IMR-90 (cell line): Measurements from ENCODE around the gene LTBP2.

ENCODE experiments used
- BHLHE40 ChIP-seq: fragments of 150-350 bp; IDR thresholded peaks from 2 replicates; pipeline ENCODE4 v1.6.1; 2016; ENCODE audit warnings: mild to moderate bottlenecking, low read depth, low read length
- CEBPB ChIP-seq: IDR thresholded peaks from 2 replicates; pipeline ENCODE4 v1.6.1; 2012; ENCODE audit warnings: low read depth, low read length, improper control_type of control experiment
- CHD1 ChIP-seq: IDR thresholded peaks from 2 replicates; pipeline ENCODE4 v1.6.1; 2012; ENCODE audit warnings: low read depth, low read length, improper control_type of control experiment
- CTCF ChIP-seq: conservative IDR thresholded peaks from 2 replicates; pipeline ENCODE4 v1.5.1; 2012; ENCODE audit warnings: mild to moderate bottlenecking, low read depth, low read length, improper control_type of control experiment
- FOS ChIP-seq: fragments of 150-350 bp; IDR thresholded peaks from 2 replicates; pipeline ENCODE4 v1.6.1; 2016; ENCODE audit warnings: low read depth, low read length
- MAFK ChIP-seq: IDR thresholded peaks from 2 replicates; pipeline ENCODE4 v1.6.1; 2012; ENCODE audit warnings: low read depth, low read length, improper control_type of control experiment
- MAZ ChIP-seq: IDR thresholded peaks from 2 replicates; pipeline ENCODE4 v1.6.1; 2012; ENCODE audit warnings: low read depth, mild to moderate bottlenecking, low read length, improper control_type of control experiment, moderate library complexity, borderline replicate concordance
- MXI1 ChIP-seq: IDR thresholded peaks from 2 replicates; pipeline ENCODE4 v1.6.1; 2012; ENCODE audit warnings: low read depth, mild to moderate bottlenecking, low read length, moderate library complexity, borderline replicate concordance
- POLR2A ChIP-seq: IDR thresholded peaks from 2 replicates; pipeline ENCODE4 v1.6.1; 2012; ENCODE audit warnings: mild to moderate bottlenecking, low read depth, low read length
- RAD21 ChIP-seq: IDR thresholded peaks from 2 replicates; pipeline ENCODE4 v1.6.1; 2012; ENCODE audit warnings: low read length, improper control_type of control experiment
- RFX5 ChIP-seq: IDR thresholded peaks from 2 replicates; pipeline ENCODE4 v1.8.0; 2012; ENCODE audit warnings: low read depth, mild to moderate bottlenecking, low read length, moderate library complexity
- USF2 ChIP-seq: fragments of 150-350 bp; IDR thresholded peaks from 2 replicates; pipeline ENCODE4 v1.6.1; 2017; ENCODE audit warnings: mild to moderate bottlenecking, antibody characterized with exemption, low read length, low read depth
- TF ChIP-seq, protein P1 (sequence below): fragments of 150-350 bp; IDR thresholded peaks from 2 replicates; pipeline ENCODE4 v1.6.1; 2016; ENCODE audit warnings: low read depth, mild to moderate bottlenecking, low read length, moderate library complexity, borderline replicate concordance

DNA sequence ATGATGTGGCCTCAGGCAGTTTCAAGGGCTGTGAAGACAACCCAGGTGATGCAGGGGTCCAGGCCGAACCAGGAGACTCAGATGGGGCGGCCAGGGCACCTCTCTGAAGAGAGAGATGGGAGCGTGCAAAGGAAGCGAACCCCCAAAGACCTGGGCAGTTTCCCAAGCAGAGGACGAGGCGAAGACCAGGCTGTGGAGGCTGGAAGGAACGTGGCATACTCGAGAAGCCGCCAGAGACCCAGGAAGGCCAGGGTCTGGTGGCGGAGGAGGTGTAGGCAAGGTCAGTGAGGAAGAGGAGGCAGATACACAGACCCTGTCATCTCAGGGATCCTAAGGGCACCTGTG lies 24.7 kb downstream of the LTBP2 start:
- no peak for TF ChIP-seq CTCF
- no peak for TF ChIP-seq RAD21
- no peak for TF ChIP-seq CEBPB
- no peak for TF ChIP-seq MXI1
- TF ChIP-seq POLR2A, result no peak
- TF ChIP-seq BHLHE40, result no peak
- TF ChIP-seq USF2, result no peak
- TF ChIP-seq MAZ, result no peak
- no peak for TF ChIP-seq MAFK
- TF ChIP-seq, protein P1, sequence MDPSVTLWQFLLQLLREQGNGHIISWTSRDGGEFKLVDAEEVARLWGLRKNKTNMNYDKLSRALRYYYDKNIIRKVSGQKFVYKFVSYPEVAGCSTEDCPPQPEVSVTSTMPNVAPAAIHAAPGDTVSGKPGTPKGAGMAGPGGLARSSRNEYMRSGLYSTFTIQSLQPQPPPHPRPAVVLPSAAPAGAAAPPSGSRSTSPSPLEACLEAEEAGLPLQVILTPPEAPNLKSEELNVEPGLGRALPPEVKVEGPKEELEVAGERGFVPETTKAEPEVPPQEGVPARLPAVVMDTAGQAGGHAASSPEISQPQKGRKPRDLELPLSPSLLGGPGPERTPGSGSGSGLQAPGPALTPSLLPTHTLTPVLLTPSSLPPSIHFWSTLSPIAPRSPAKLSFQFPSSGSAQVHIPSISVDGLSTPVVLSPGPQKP, result no peak
- no peak for TF ChIP-seq FOS
- TF ChIP-seq CHD1, result no peak
- TF ChIP-seq RFX5, result no peak
